Measurements from ENCODE around the gene ALOX5AP. TPM values are rescaled to one million over a fixed set of nuclear protein-coding genes. Genes with fewer than 3 reads are reported as not detected.

ALOX5AP gene
- total RNA-seq, 2 experiments from 2014 or later = 184 to 220 TPM

DNA sequence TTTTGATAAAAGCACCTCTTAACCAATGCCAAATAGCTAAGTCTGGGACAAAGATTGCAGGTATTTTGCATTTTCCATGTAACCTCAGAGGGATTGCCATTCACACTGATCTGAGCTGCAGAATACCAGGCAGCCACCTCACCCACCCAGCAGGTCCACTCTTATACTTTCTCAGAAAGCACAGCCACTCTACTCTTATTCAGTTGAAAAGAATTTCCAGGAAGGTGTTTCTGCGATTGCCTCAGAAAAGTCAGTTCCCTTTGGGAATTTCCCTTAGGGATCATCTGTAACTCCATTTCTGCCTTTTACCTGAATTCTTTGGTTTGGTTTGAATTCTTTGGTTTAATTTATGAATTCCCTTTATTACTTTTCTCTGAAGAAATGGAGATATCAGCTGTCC lies 904 bp upstream of the ALOX5AP start:
- H3K9me3 Mint-ChIP-seq (ENCODE audit: low read depth) = no peaks in the 10 kb centered on the region
- CTCF ChIA-PET = interaction anchor here (1.3 to 1.7 kb wide), 3 partner anchors 10 to 56 kb away, joined by 3 to 5 read pairs (median 3); no protein-coding TSS in a partner anchor
- DNase-seq = no peak
- peak overlapping the region; percentile 99 for H3K27ac Mint-ChIP-seq
- peaks cover 34% of the 10 kb centered on the region for H3K36me3 Mint-ChIP-seq
- no peaks in the 10 kb centered on the region for H3K27me3 Mint-ChIP-seq
- H3K4me1 Mint-ChIP-seq = peaks cover 51% of the 10 kb centered on the region
- ATAC-seq = no peak
- peak overlapping the region; percentile 91 for H3K4me3 Mint-ChIP-seq

GRCh38 chr13:30735872-30736175 lies 481 bp downstream of the ALOX5AP start:
- CTCF ChIA-PET = interaction anchor here (0.7 to 1.9 kb wide), 4 partner anchors 12 to 172 kb away, joined by 3 to 6 read pairs (median 4); no protein-coding TSS in a partner anchor
- Mint-ChIP-seq H3K9me3 (ENCODE audit: low read depth) (no peaks in the 10 kb centered on the region), H3K4me1 (peaks cover 63% of the 10 kb centered on the region), H3K27me3 (no peaks in the 10 kb centered on the region), H3K4me3 (peak overlapping the region; percentile 91), H3K27ac (peak overlapping the region; percentile 99), H3K36me3 (peaks cover 43% of the 10 kb centered on the region)
- ATAC-seq = no peak
- DNase-seq = no peak

DNA sequence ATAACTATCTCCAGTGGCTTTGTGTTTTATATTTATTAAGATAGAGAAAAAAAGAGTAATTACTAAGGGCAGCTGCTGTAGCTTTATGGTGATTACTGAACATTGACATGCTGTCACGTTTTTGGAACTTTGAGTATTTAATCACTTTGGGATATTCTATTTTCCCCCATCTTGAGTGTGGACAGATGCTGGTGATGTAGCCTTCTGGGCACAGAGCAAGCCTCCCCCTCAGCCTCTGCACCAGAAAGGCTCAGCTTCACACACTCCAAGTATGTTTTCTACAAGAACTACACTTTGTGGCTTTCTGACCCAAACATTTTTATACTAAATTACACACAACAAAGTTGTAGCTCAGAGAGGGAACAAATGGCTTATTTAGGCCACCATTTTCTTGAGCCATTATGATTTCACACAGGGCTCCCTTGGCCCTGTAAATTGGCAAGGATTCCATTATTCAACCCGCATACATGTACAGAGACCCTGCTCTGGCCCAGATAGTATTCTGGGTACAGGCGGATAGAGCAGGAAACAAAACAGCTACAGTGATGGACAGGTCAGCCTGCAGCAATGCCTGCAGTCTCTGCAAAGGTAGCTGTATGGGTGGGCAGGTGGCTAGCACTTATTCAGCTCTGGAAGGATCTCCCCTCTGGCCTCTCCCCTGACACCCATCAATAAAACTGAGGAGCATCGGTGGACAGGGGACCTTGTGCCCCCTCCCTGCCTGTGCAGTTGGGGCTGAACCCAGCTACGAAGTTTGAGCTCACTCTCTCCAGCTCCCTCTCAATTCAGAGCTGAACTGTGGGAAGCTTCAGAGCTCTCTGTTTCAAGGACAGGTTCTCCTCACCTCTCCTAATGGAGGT lies 1.3 kb downstream of the ALOX5AP start:
- Mint-ChIP-seq H3K9me3 (ENCODE audit: low read depth) (no peaks in the 10 kb centered on the region), H3K4me3 (peak overlapping the region; percentile 91), H3K27ac (peak overlapping the region; percentile 99), H3K4me1 (peaks cover 65% of the 10 kb centered on the region), H3K36me3 (peaks cover 44% of the 10 kb centered on the region), H3K27me3 (no peaks in the 10 kb centered on the region)
- ATAC-seq = no peak
- no peak for DNase-seq
- CTCF ChIA-PET = interaction anchor here (0.9 to 1.9 kb wide), 8 partner anchors 10 to 121 kb away, joined by 3 to 6 read pairs (median 4); no protein-coding TSS in a partner anchor

GRCh38 chr13:30737511-30738337 lies 2.4 kb downstream of the ALOX5AP start:
- H3K27me3 Mint-ChIP-seq = no peaks in the 10 kb centered on the region
- peaks cover 73% of the 10 kb centered on the region for H3K4me1 Mint-ChIP-seq
- ATAC-seq = peak; percentile 8
- peak; percentile 74 for DNase-seq
- H3K9me3 Mint-ChIP-seq (ENCODE audit: low read depth) = no peaks in the 10 kb centered on the region
- H3K36me3 Mint-ChIP-seq = peaks cover 46% of the 10 kb centered on the region
- H3K4me3 Mint-ChIP-seq = peak overlapping the region; percentile 91
- H3K27ac Mint-ChIP-seq = peak overlapping the region; percentile 99
- CTCF ChIA-PET = interaction anchor here (0.8 to 1.7 kb wide), 8 partner anchors 9 to 307 kb away, joined by 3 to 6 read pairs (median 3); no protein-coding TSS in a partner anchor

GRCh38 chr13:30738526-30739236 lies 3.3 kb downstream of the ALOX5AP start:
- CTCF ChIA-PET = interaction anchor here (0.9 to 2.1 kb wide), 8 partner anchors 12 to 306 kb away, joined by 3 to 8 read pairs (median 4); no protein-coding TSS in a partner anchor
- Mint-ChIP-seq H3K4me3 (peak overlapping the region; percentile 91), H3K9me3 (ENCODE audit: low read depth) (no peaks in the 10 kb centered on the region), H3K4me1 (peaks cover 77% of the 10 kb centered on the region), H3K36me3 (peaks cover 56% of the 10 kb centered on the region), H3K27me3 (no peaks in the 10 kb centered on the region), H3K27ac (peak overlapping the region; percentile 99)
- no peak for ATAC-seq
- no peak for DNase-seq

DNA sequence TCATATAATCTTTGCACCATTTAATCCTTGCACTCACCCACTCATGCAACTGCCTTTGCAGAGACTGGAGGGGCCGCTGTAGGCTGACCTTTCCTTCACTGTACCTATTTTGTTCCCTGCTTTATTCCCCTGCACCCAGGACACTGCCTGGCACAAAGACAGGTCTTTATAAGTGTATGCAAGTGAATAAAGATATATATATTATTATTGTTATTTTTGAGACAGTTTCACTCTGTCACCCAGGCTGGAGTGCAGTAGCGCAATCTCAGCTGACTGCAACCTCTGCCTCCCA lies 3.8 kb downstream of the ALOX5AP start:
- H3K4me3 Mint-ChIP-seq = peak overlapping the region; percentile 91
- H3K27me3 Mint-ChIP-seq = no peaks in the 10 kb centered on the region
- ATAC-seq (no peak), DNase-seq (no peak)
- H3K9me3 Mint-ChIP-seq (ENCODE audit: low read depth) = no peaks in the 10 kb centered on the region
- peaks cover 80% of the 10 kb centered on the region for H3K4me1 Mint-ChIP-seq
- H3K36me3 Mint-ChIP-seq = peaks cover 60% of the 10 kb centered on the region
- peak overlapping the region; percentile 99 for H3K27ac Mint-ChIP-seq
- CTCF ChIA-PET = interaction anchor here (0.9 to 2.1 kb wide), 10 partner anchors 13 to 306 kb away, joined by 3 to 11 read pairs (median 4); no protein-coding TSS in a partner anchor

DNA sequence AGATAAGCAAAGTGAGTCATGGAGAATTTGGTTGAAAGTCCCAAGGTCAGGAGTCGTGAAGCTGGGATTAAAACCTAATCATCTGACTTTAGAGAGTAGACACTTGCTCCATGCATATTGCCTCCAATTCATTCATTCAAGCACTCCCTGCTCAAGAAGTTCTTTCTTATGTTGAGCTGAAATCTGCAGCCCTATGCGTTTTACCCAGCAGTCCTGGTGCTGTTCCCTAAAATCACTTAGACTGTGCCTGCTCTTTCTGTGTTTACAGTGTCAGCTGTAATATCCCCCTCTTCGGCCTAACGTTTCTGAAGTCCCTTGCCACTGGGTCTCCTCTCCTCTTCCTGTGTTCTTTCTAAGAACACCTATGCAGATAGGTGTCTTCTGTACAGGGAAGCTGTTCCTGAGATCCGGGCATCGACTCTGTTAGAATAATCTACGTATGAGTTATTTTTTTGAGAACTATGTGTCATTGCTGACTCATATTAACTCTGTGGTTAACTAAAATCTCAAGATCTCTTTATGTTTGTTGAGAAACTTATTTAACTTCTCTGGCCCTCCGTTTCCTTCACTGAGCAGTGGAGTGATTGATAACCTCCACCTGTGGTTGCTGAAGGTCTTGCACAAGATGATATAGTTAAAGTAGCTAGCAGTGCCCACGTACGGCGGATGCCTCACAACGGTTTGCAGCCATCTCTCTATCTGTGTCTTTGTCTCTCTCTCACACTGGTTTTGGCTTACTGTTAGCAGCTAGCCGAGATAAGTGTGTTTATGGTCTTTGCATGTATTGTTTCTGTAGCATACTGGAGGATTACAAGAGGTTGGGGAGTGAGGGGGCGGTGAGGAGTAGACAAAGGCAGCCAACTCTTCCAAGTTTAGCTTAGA lies 4.7 kb downstream of the ALOX5AP start:
- no peaks in the 10 kb centered on the region for H3K9me3 Mint-ChIP-seq (ENCODE audit: low read depth)
- peak; percentile 91 for DNase-seq
- peaks cover 80% of the 10 kb centered on the region for H3K4me1 Mint-ChIP-seq
- H3K27ac Mint-ChIP-seq = peak overlapping the region; percentile 99
- CTCF ChIA-PET = interaction anchor here (0.7 to 2.1 kb wide), 13 partner anchors 13 to 124 kb away, joined by 3 to 11 read pairs (median 4); no protein-coding TSS in a partner anchor
- ATAC-seq = peak; percentile 71
- no peaks in the 10 kb centered on the region for H3K27me3 Mint-ChIP-seq
- peaks cover 66% of the 10 kb centered on the region for H3K36me3 Mint-ChIP-seq
- H3K4me3 Mint-ChIP-seq = peak overlapping the region; percentile 91

- Mint-ChIP-seq H3K27me3 (no peaks in the 10 kb centered on the region), H3K27ac (peak overlapping the region; percentile 88), H3K36me3 (peaks cover 75% of the 10 kb centered on the region), H3K9me3 (ENCODE audit: low read depth) (no peaks in the 10 kb centered on the region), H3K4me3 (peak overlapping the region; percentile 67), H3K4me1 (peaks cover 89% of the 10 kb centered on the region)
- no peak for ATAC-seq
- no peak for DNase-seq
- CTCF ChIA-PET = interaction anchor here (1.2 to 2.4 kb wide), 3 partner anchors 52 to 125 kb away, joined by 3 to 7 read pairs (median 5); partner anchors contain the start of gene USPL1
These were observed 7.6 kb downstream of the ALOX5AP start for GRCh38 chr13:30742901-30743300.

GRCh38 chr13:30743319-30744055 lies 8.1 kb downstream of the ALOX5AP start:
- Mint-ChIP-seq H3K27me3 (no peaks in the 10 kb centered on the region), H3K27ac (peak overlapping the region; percentile 88), H3K4me1 (peaks cover 84% of the 10 kb centered on the region), H3K4me3 (peak overlapping the region; percentile 67), H3K9me3 (ENCODE audit: low read depth) (no peaks in the 10 kb centered on the region), H3K36me3 (peaks cover 75% of the 10 kb centered on the region)
- DNase-seq = peak; percentile 62
- peak; percentile 5 for ATAC-seq
- CTCF ChIA-PET = interaction anchor here (1.2 to 2.4 kb wide), 4 partner anchors 24 to 126 kb away, joined by 3 to 7 read pairs (median 4); partner anchors contain the start of gene USPL1

- Mint-ChIP-seq H3K4me3 (peak overlapping the region; percentile 67), H3K27me3 (no peaks in the 10 kb centered on the region), H3K36me3 (peaks cover 75% of the 10 kb centered on the region), H3K4me1 (peaks cover 83% of the 10 kb centered on the region), H3K27ac (peak overlapping the region; percentile 88), H3K9me3 (ENCODE audit: low read depth) (no peaks in the 10 kb centered on the region)
- ATAC-seq (peak; percentile 76), DNase-seq (peak; percentile 97)
- CTCF ChIA-PET = interaction anchor here (1.2 to 2.4 kb wide), 4 partner anchors 23 to 126 kb away, joined by 3 to 7 read pairs (median 4); partner anchors contain the start of gene USPL1
These were observed 8.8 kb downstream of the ALOX5AP start for GRCh38 chr13:30744056-30744680.

DNA sequence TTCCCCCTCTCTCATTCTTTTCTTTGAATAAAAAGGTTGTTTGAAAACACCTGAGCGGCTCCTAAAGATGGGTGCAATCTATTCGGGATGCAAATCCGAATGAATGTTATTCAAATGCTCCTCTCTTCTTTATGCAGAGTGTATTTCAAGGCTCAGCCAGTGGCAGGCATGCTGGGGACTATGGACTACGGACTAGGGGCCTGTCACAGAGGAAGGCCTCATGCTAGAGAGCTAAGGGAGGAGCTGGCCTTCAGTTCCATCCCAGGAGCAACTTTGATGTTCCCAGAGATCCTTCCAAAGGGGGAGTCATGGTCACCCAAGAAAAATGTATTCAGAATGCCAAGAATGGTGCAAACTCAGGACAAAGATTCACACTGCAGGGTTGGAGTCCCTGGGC lies 9.3 kb downstream of the ALOX5AP start:
- H3K27ac Mint-ChIP-seq = peak overlapping the region; percentile 88

More for the DNA sequence above, 9.3 kb downstream of the ALOX5AP start:
- no peaks in the 10 kb centered on the region for H3K9me3 Mint-ChIP-seq (ENCODE audit: low read depth)
- ATAC-seq (no peak), DNase-seq (no peak)
- peaks cover 83% of the 10 kb centered on the region for H3K4me1 Mint-ChIP-seq
- H3K4me3 Mint-ChIP-seq = peak overlapping the region; percentile 67
- peaks cover 80% of the 10 kb centered on the region for H3K36me3 Mint-ChIP-seq
- H3K27me3 Mint-ChIP-seq = no peaks in the 10 kb centered on the region
- CTCF ChIA-PET = interaction anchor here (1.5 to 2.4 kb wide), 2 partner anchors 23 to 127 kb away, joined by 3 to 7 read pairs; partner anchors contain the start of gene USPL1

All from activated CD8-positive, alpha-beta memory T cell treated with anti-CD3 and anti-CD28 coated beads, Interleukin-2, amount 10 ng/mL, durations not matched to agents 7 days and 5 days (primary cell).